GM08714 (cell line): Measurements from ENCODE around the gene HOXC10.

Source experiments
- H3K4me3 ChIP-seq: fragments of 200-500 bp; sonication (Bioruptor generic); 2 replicates; pipeline ENCODE4 v1.5.1; 2014; ENCODE audit warnings: mild to moderate bottlenecking, low read length, inconsistent platforms
- ZNF274 ChIP-seq: IDR thresholded peaks from 2 replicates; pipeline ENCODE4 v1.6.1; 2012; ENCODE audit warnings: mild to moderate bottlenecking, low read depth, low read length

Gene HOXC10

GRCh38 chr12:54017878-54018467 lies 33.0 kb downstream of the HOXC10 start:
- H3K4me3 ChIP-seq: peak overlapping the region; percentile 53
- TF ChIP-seq ZNF274: no peak

GRCh38 chr12:54018468-54018984 lies 33.6 kb downstream of the HOXC10 start:
- peak overlapping the region; percentile 30; the same call in 1 of the 2 replicates for H3K4me3 ChIP-seq
- no peak for TF ChIP-seq ZNF274

GRCh38 chr12:54019091-54019811 lies 34.3 kb downstream of the HOXC10 start:
- no peak overlapping the region for H3K4me3 ChIP-seq

GRCh38 chr12:54019924-54020590 lies 35.1 kb downstream of the HOXC10 start:
- H3K4me3 ChIP-seq: no peak overlapping the region

More at GRCh38 chr12:54019091-54019811, 34.3 kb downstream of the HOXC10 start:
- no peak for TF ChIP-seq ZNF274

GRCh38 chr12:54020591-54021405 lies 35.9 kb downstream of the HOXC10 start:
- H3K4me3 ChIP-seq: no peak overlapping the region
- no peak for TF ChIP-seq ZNF274

More at GRCh38 chr12:54019924-54020590, 35.1 kb downstream of the HOXC10 start:
- no peak for TF ChIP-seq ZNF274

- TF ChIP-seq ZNF274: no peak
- H3K4me3 ChIP-seq: no peak overlapping the region
These were observed 36.6 kb downstream of the HOXC10 start for GRCh38 chr12:54021432-54022013.

- no peak overlapping the region for H3K4me3 ChIP-seq
- TF ChIP-seq ZNF274: no peak
These were observed 38.3 kb downstream of the HOXC10 start for GRCh38 chr12:54022960-54023884.

- no peak for TF ChIP-seq ZNF274
- H3K4me3 ChIP-seq: no peak overlapping the region
These were observed 39.2 kb downstream of the HOXC10 start for GRCh38 chr12:54024127-54024526.

- H3K4me3 ChIP-seq: no peak overlapping the region
- no peak for TF ChIP-seq ZNF274
These were observed 39.8 kb downstream of the HOXC10 start for GRCh38 chr12:54024581-54025305.

GRCh38 chr12:54025499-54026405 lies 40.8 kb downstream of the HOXC10 start:
- no peak overlapping the region for H3K4me3 ChIP-seq
- TF ChIP-seq ZNF274: no peak
